Measurements from ENCODE around the gene ARHGAP15.
A peak's percentile ranks its signal among the peaks of the same experiment; 100 is the strongest.

ARHGAP15 gene

GRCh38 chr2:143471550-143471949, 342.3 kb downstream of the ARHGAP15 start:
- no peaks in the 10 kb centered on the region for H3K27me3 Mint-ChIP-seq
- peaks cover 11% of the 10 kb centered on the region for H3K36me3 Mint-ChIP-seq
- no peak overlapping the region for H3K27ac Mint-ChIP-seq
- no peak overlapping the region for H3K4me3 Mint-ChIP-seq
- H3K9me3 Mint-ChIP-seq (ENCODE audit: low read depth), result no peaks in the 10 kb centered on the region
- H3K4me1 Mint-ChIP-seq (ENCODE audit: low read depth), result peaks cover 42% of the 10 kb centered on the region

DNA sequence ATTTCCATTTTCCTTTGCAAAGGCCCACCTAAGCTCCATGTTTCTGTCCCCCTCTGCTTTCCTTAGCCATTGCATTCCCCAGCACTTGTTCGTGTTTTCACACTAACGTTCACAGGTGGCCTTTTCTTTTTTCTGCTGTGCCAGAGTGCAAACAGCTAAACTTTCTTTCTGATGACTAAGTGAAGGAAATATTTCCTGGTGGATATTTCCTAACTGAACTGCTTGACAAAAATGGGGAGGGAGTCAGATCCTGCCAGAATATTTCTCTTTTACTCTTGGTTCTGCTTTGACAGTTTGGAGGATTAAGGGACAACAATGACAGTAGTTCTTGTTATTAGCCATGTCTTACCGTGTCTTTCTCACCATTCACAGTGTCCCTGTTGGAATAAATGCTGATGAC, 344.0 kb downstream of the ARHGAP15 start:
- Mint-ChIP-seq H3K4me1 (ENCODE audit: low read depth) (peaks cover 42% of the 10 kb centered on the region), H3K4me3 (no peak overlapping the region), H3K36me3 (peaks cover 12% of the 10 kb centered on the region), H3K9me3 (ENCODE audit: low read depth) (no peaks in the 10 kb centered on the region), H3K27ac (no peak overlapping the region), H3K27me3 (no peaks in the 10 kb centered on the region)

- Mint-ChIP-seq H3K4me1 (ENCODE audit: low read depth) (peaks cover 37% of the 10 kb centered on the region), H3K4me3 (no peak overlapping the region), H3K9me3 (ENCODE audit: low read depth) (no peaks in the 10 kb centered on the region), H3K27ac (no peak overlapping the region), H3K27me3 (no peaks in the 10 kb centered on the region), H3K36me3 (peaks cover 13% of the 10 kb centered on the region)
These were observed 344.6 kb downstream of the ARHGAP15 start for GRCh38 chr2:143473820-143474219.

GRCh38 chr2:143474586-143474985, 345.4 kb downstream of the ARHGAP15 start:
- H3K4me1 Mint-ChIP-seq (ENCODE audit: low read depth), result peaks cover 31% of the 10 kb centered on the region
- H3K27me3 Mint-ChIP-seq, result no peaks in the 10 kb centered on the region
- no peak overlapping the region for H3K27ac Mint-ChIP-seq
- H3K36me3 Mint-ChIP-seq, result peaks cover 15% of the 10 kb centered on the region
- H3K9me3 Mint-ChIP-seq (ENCODE audit: low read depth), result no peaks in the 10 kb centered on the region
- H3K4me3 Mint-ChIP-seq, result no peak overlapping the region

- Mint-ChIP-seq H3K9me3 (ENCODE audit: low read depth) (no peaks in the 10 kb centered on the region), H3K27ac (peak overlapping the region; percentile 75), H3K4me3 (no peak overlapping the region), H3K27me3 (no peaks in the 10 kb centered on the region), H3K36me3 (peaks cover 13% of the 10 kb centered on the region), H3K4me1 (ENCODE audit: low read depth) (peaks cover 31% of the 10 kb centered on the region)
These were observed 346.0 kb downstream of the ARHGAP15 start for GRCh38 chr2:143475041-143475776.

DNA sequence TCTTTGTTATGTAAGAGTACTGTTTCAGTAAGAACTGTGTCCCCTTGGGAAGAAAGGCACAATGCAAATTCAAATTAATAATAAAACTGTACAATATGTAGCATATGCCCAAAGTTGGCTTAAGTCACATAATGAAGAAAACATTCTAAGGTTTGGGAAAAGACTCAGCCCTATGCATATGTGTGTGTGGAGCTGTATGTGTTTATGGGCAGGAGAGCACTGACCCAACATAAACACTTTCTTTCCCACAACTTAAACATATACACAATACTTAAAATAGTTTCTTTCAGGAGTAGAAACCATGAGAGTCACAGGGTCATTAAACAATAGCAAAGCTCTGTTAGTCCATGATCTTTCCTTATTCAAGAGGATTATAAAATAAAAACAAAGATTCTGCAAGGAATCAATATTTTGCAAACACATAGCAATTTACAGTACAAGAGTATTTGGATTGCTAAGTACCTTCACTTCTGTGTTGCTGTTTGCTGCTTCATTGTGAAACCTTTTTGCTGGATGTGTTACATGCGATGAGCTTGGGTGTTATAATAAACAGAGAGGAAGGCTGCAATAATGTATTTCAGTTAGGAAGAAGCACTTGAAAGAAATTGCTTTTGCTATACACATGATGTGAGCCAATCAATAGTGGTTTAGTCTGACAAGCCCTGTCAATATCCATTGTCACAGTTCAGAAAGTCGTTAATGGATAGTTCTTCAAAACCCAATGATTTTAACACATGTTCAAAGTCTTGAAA, 347.3 kb downstream of the ARHGAP15 start:
- H3K9me3 Mint-ChIP-seq (ENCODE audit: low read depth), result no peaks in the 10 kb centered on the region
- H3K27me3 Mint-ChIP-seq, result no peaks in the 10 kb centered on the region
- H3K4me3 Mint-ChIP-seq, result no peak overlapping the region
- H3K36me3 Mint-ChIP-seq, result peaks cover 12% of the 10 kb centered on the region
- H3K4me1 Mint-ChIP-seq (ENCODE audit: low read depth), result peaks cover 37% of the 10 kb centered on the region
- no peak overlapping the region for H3K27ac Mint-ChIP-seq

- no peak overlapping the region for H3K4me3 Mint-ChIP-seq
- no peaks in the 10 kb centered on the region for H3K9me3 Mint-ChIP-seq (ENCODE audit: low read depth)
- H3K27me3 Mint-ChIP-seq, result no peaks in the 10 kb centered on the region
- peaks cover 10% of the 10 kb centered on the region for H3K36me3 Mint-ChIP-seq
- H3K27ac Mint-ChIP-seq, result peak overlapping the region; percentile 42
- H3K4me1 Mint-ChIP-seq (ENCODE audit: low read depth), result peaks cover 38% of the 10 kb centered on the region
These were observed 348.7 kb downstream of the ARHGAP15 start for GRCh38 chr2:143477714-143478443.

GRCh38 chr2:143480086-143480485, 350.9 kb downstream of the ARHGAP15 start:
- H3K4me3 Mint-ChIP-seq, result no peak overlapping the region
- peaks cover 34% of the 10 kb centered on the region for H3K4me1 Mint-ChIP-seq (ENCODE audit: low read depth)
- H3K27ac Mint-ChIP-seq, result peak overlapping the region; percentile 24
- no peaks in the 10 kb centered on the region for H3K27me3 Mint-ChIP-seq
- H3K9me3 Mint-ChIP-seq (ENCODE audit: low read depth), result no peaks in the 10 kb centered on the region
- H3K36me3 Mint-ChIP-seq, result peaks cover 11% of the 10 kb centered on the region

DNA sequence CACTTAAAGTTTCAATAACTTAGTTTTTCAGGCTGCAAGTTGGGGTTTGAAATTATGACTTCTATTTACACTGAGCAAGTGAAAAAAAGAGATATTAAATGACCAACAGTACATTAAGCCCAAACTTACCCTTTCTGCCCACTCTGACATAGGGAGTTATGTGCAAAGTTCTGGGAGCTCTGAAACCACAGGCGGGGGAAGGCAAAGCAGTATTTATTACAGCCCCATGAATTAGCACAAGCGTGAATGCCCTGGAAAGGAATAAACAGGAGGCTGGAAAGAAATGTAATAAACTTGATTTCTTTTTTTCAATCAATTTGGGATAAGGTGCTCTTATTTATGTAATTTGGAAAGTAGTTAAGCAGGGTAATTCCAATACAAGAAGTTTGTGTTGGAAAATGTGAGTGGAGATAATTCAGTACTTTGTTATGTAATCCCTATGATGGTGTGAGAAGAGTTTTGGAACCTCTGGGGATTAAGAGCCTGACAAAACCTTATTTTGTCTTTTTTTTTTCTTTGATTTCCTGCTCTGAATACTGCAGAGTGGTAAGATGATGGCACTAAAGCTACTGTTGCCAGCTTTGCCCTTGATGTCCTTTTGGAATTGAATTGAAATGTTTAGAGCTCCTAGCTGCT, 351.5 kb downstream of the ARHGAP15 start:
- H3K4me3 Mint-ChIP-seq, result no peak overlapping the region
- H3K27ac Mint-ChIP-seq, result peak overlapping the region; percentile 24
- H3K36me3 Mint-ChIP-seq, result peaks cover 11% of the 10 kb centered on the region
- H3K4me1 Mint-ChIP-seq (ENCODE audit: low read depth), result peaks cover 30% of the 10 kb centered on the region
- no peaks in the 10 kb centered on the region for H3K27me3 Mint-ChIP-seq
- H3K9me3 Mint-ChIP-seq (ENCODE audit: low read depth), result no peaks in the 10 kb centered on the region

DNA sequence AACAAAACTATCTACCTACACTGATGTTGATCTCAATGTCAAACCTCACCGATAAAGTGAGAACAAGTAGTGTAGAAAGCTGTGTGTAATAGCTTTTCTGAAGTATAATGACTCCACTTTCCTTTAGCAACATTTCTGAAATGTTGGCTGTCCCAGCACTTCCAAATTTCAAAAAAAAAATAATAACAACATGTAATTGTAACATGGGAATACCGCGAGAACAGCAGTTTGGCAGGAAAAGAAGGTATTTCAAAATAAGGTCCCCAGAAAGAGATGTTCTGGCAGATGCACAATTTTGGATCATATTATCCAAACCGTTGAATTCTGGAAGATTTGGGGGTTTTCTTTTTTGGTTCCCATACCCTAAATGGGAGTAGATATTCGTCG, 352.0 kb downstream of the ARHGAP15 start:
- H3K4me3 Mint-ChIP-seq, result no peak overlapping the region
- peaks cover 30% of the 10 kb centered on the region for H3K4me1 Mint-ChIP-seq (ENCODE audit: low read depth)
- H3K27ac Mint-ChIP-seq, result no peak overlapping the region
- no peaks in the 10 kb centered on the region for H3K27me3 Mint-ChIP-seq
- peaks cover 11% of the 10 kb centered on the region for H3K36me3 Mint-ChIP-seq
- no peaks in the 10 kb centered on the region for H3K9me3 Mint-ChIP-seq (ENCODE audit: low read depth)

GRCh38 chr2:143481733-143482132, 352.5 kb downstream of the ARHGAP15 start:
- H3K4me1 Mint-ChIP-seq (ENCODE audit: low read depth), result peaks cover 31% of the 10 kb centered on the region
- peak overlapping the region; percentile 30 for H3K27ac Mint-ChIP-seq
- H3K36me3 Mint-ChIP-seq, result peaks cover 8% of the 10 kb centered on the region
- H3K4me3 Mint-ChIP-seq, result no peak overlapping the region
- no peaks in the 10 kb centered on the region for H3K27me3 Mint-ChIP-seq
- H3K9me3 Mint-ChIP-seq (ENCODE audit: low read depth), result no peaks in the 10 kb centered on the region

DNA sequence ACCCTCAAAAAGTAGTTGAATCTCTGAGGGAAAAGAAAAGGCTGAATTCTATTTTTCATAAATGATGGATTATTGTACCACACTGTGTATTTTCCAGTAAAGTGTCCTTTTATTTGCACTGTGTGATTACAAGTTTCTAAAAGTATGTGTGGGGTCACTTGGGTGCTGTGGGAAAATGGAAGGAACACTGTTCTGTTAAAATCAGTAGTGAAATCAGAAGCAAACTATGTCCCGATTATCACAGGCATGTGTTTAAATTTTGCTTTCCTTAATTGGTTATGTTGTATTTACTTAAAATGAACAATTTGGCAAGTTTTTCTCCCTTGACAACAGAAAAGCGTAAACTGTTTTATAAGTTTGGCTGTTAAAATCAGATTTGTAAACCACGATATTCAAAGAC, 353.1 kb downstream of the ARHGAP15 start:
- H3K4me3 Mint-ChIP-seq, result no peak overlapping the region
- H3K9me3 Mint-ChIP-seq (ENCODE audit: low read depth), result no peaks in the 10 kb centered on the region
- peaks cover 31% of the 10 kb centered on the region for H3K4me1 Mint-ChIP-seq (ENCODE audit: low read depth)

GRCh38 chr2:143482771-143483170, 353.6 kb downstream of the ARHGAP15 start:
- Mint-ChIP-seq H3K36me3 (peaks cover 13% of the 10 kb centered on the region), H3K27ac (no peak overlapping the region), H3K9me3 (ENCODE audit: low read depth) (no peaks in the 10 kb centered on the region)

More for the DNA sequence above, 353.1 kb downstream of the ARHGAP15 start:
- H3K27me3 Mint-ChIP-seq, result no peaks in the 10 kb centered on the region
- peaks cover 11% of the 10 kb centered on the region for H3K36me3 Mint-ChIP-seq
- H3K27ac Mint-ChIP-seq, result no peak overlapping the region

DNA sequence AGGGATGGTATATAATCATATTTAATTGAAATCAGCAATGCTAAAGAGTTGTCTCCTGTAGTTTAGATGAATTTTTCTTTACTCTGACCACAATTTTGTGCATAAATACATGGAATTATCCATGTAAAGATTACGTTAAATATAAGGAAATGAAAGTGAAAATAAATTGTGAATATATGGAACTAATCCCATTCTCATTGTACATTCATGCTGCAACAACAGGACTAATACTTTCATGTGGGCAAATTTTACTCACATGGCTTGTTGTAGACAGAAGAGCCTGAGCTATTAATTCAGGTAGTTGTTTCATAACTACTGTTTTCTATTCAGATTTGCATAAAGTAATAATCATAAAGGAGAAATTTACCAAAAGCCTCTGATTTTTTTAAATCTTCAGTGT, 357.8 kb downstream of the ARHGAP15 start:
- no peaks in the 10 kb centered on the region for H3K27me3 Mint-ChIP-seq
- H3K4me3 Mint-ChIP-seq, result no peak overlapping the region
- H3K36me3 Mint-ChIP-seq, result peaks cover 16% of the 10 kb centered on the region
- no peaks in the 10 kb centered on the region for H3K9me3 Mint-ChIP-seq (ENCODE audit: low read depth)
- H3K4me1 Mint-ChIP-seq (ENCODE audit: low read depth), result peaks cover 11% of the 10 kb centered on the region
- H3K27ac Mint-ChIP-seq, result no peak overlapping the region

More at GRCh38 chr2:143482771-143483170, 353.6 kb downstream of the ARHGAP15 start:
- H3K27me3 Mint-ChIP-seq, result no peaks in the 10 kb centered on the region
- H3K4me3 Mint-ChIP-seq, result no peak overlapping the region
- peaks cover 26% of the 10 kb centered on the region for H3K4me1 Mint-ChIP-seq (ENCODE audit: low read depth)

GRCh38 chr2:143489145-143489544, 359.9 kb downstream of the ARHGAP15 start:
- Mint-ChIP-seq H3K36me3 (peaks cover 24% of the 10 kb centered on the region), H3K9me3 (ENCODE audit: low read depth) (no peaks in the 10 kb centered on the region), H3K4me1 (ENCODE audit: low read depth) (peaks cover 14% of the 10 kb centered on the region), H3K27ac (no peak overlapping the region), H3K4me3 (no peak overlapping the region), H3K27me3 (no peaks in the 10 kb centered on the region)
